OCI-LY3 (cell line): ENCODE data around the gene VPS41.

Experiments
- H2AFZ ChIP-seq: fragments of 200-600, 300-600 bp; shearing (Covaris generic); 2 replicates; pipeline ENCODE4 v1.6.0; 2014; ENCODE audit warnings: antibody characterized with exemption, low read depth, low read length
- H3K27ac ChIP-seq: fragments of 200-600, 300-600 bp; sonication (generic); 2 replicates; pipeline ENCODE4 v1.5.1; 2014; ENCODE audit warnings: mild to moderate bottlenecking, low read length, moderate library complexity, mixed read lengths
- H3K27me3 ChIP-seq: fragments of 200-600, 300-600 bp; sonication (generic); 2 replicates; pipeline ENCODE4 v1.6.1; 2014; ENCODE audit warnings: low read depth, low read length, mixed read lengths
- H3K36me3 ChIP-seq: fragments of 200-600, 300-600 bp; sonication (generic); replicated peaks from 2 replicates; pipeline ENCODE3; 2014; ENCODE audit warnings: low read depth, low read length, mixed read lengths
- H3K4me1 ChIP-seq: fragments of 300-600, 200-600 bp; sonication (generic); 2 replicates; pipeline ENCODE4 v1.6.1; 2014; ENCODE audit warnings: low read length, mixed read lengths
- H3K4me2 ChIP-seq: fragments of 200-600, 300-600 bp; sonication (generic); 2 replicates; pipeline ENCODE4 v1.6.1; 2014; ENCODE audit warnings: low read length, mixed read lengths
- H3K4me3 ChIP-seq: fragments of 300-600, 200-600 bp; sonication (generic); 2 replicates; pipeline ENCODE4 v1.5.1; 2014; ENCODE audit warnings: antibody characterized with exemption, mild to moderate bottlenecking, low read length, moderate library complexity
- H3K79me2 ChIP-seq: fragments of 300-600, 200-600 bp; shearing (Covaris generic); 2 replicates; pipeline ENCODE4 v1.6.1; 2014; ENCODE audit warnings: mild to moderate bottlenecking, low read length, mixed read lengths
- H3K9ac ChIP-seq: fragments of 300-600, 200-600 bp; shearing (Covaris generic); 2 replicates; pipeline ENCODE4 v1.6.0; 2014; ENCODE audit warnings: mild to moderate bottlenecking, low read length, moderate library complexity
- H3K9me3 ChIP-seq: fragments of 200-600, 300-600 bp; shearing (Covaris generic); 2 replicates; pipeline ENCODE4 v1.6.1; 2014; ENCODE audit warnings: low read length, mixed read lengths; ENCODE audit not compliant: insufficient read depth
- H4K20me1 ChIP-seq: fragments of 200-600, 300-600 bp; sonication (generic); 2 replicates; pipeline ENCODE4 v1.6.1; 2016; ENCODE audit warnings: low read length, mixed read lengths; ENCODE audit not compliant: insufficient read depth
- EZH2phosphoT487 ChIP-seq: fragments of 200-600 bp; shearing (Covaris generic); IDR thresholded peaks from 2 replicates; pipeline ENCODE4 v1.6.1; 2018; ENCODE audit warnings: antibody characterized with exemption, mixed run types, low read depth
- TF ChIP-seq, protein P1 (sequence below): fragments of 200-600, 300-600 bp; sonication (generic); IDR thresholded peaks from 2 replicates; pipeline ENCODE4 v1.5.1; 2014; ENCODE audit warnings: antibody characterized with exemption, low read length, low read depth

Gene VPS41

DNA sequence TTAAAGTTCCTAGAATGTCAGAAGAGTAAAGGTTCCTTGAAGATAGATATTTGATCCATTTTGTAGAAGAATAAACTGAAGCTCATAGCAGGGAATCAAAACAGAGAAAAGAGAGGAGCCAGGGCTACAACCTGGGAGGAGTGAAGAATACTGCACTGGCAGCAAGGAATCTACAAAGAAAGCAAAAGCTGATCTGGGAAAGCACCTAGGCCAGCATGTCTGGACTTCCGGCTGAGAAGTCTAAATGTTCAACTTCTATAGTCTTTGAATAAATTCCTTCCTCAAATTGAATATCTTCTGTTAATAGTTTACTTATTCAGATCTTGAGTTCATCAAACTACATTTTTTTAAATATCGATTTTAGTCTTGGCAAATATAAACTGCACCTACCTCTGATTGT is 78.2 kb downstream of the VPS41 start:
- Histone ChIP-seq H3K4me1 (peaks cover 21% of the 10 kb centered on the region), H3K4me3 (no peak overlapping the region), H3K9ac (no peak overlapping the region), H3K27me3 (no peaks in the 10 kb centered on the region), H4K20me1 (peaks cover 2% of the 10 kb centered on the region; the same call in 1 of the 2 replicates), H2AFZ (no peak overlapping the region), H3K79me2 (no peaks in the 10 kb centered on the region), H3K36me3 (no peaks in the 10 kb centered on the region), H3K27ac (no peak overlapping the region), H3K4me2 (peak overlapping the region; percentile 47), H3K9me3 (no peaks in the 10 kb centered on the region)
- no peak for TF ChIP-seq EZH2phosphoT487
- TF ChIP-seq, protein P1, sequence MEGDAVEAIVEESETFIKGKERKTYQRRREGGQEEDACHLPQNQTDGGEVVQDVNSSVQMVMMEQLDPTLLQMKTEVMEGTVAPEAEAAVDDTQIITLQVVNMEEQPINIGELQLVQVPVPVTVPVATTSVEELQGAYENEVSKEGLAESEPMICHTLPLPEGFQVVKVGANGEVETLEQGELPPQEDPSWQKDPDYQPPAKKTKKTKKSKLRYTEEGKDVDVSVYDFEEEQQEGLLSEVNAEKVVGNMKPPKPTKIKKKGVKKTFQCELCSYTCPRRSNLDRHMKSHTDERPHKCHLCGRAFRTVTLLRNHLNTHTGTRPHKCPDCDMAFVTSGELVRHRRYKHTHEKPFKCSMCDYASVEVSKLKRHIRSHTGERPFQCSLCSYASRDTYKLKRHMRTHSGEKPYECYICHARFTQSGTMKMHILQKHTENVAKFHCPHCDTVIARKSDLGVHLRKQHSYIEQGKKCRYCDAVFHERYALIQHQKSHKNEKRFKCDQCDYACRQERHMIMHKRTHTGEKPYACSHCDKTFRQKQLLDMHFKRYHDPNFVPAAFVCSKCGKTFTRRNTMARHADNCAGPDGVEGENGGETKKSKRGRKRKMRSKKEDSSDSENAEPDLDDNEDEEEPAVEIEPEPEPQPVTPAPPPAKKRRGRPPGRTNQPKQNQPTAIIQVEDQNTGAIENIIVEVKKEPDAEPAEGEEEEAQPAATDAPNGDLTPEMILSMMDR = no peak

GRCh38 chr7:38829488-38830165 is 79.4 kb downstream of the VPS41 start:
- Histone ChIP-seq H3K4me1 (peaks cover 23% of the 10 kb centered on the region), H3K36me3 (no peaks in the 10 kb centered on the region), H4K20me1 (peaks cover 5% of the 10 kb centered on the region; the same call in 1 of the 2 replicates), H2AFZ (no peak overlapping the region), H3K4me2 (no peak overlapping the region), H3K9ac (no peak overlapping the region), H3K27ac (no peak overlapping the region), H3K27me3 (no peaks in the 10 kb centered on the region), H3K79me2 (no peaks in the 10 kb centered on the region), H3K9me3 (no peaks in the 10 kb centered on the region), H3K4me3 (no peak overlapping the region)
- TF ChIP-seq, protein P1 = no peak
- no peak for TF ChIP-seq EZH2phosphoT487

GRCh38 chr7:38828026-38828425 is 81.0 kb downstream of the VPS41 start:
- peaks cover 5% of the 10 kb centered on the region; the same call in 1 of the 2 replicates for H4K20me1 ChIP-seq
- no peak for TF ChIP-seq EZH2phosphoT487
- TF ChIP-seq, protein P1 = no peak
- H3K4me3 ChIP-seq = no peak overlapping the region
- H3K27ac ChIP-seq = no peak overlapping the region
- H3K4me2 ChIP-seq = no peak overlapping the region
- no peak overlapping the region for H2AFZ ChIP-seq
- peaks cover 23% of the 10 kb centered on the region for H3K4me1 ChIP-seq
- no peaks in the 10 kb centered on the region for H3K9me3 ChIP-seq
- no peaks in the 10 kb centered on the region for H3K79me2 ChIP-seq
- H3K27me3 ChIP-seq = no peaks in the 10 kb centered on the region
- no peak overlapping the region for H3K9ac ChIP-seq
- H3K36me3 ChIP-seq = no peaks in the 10 kb centered on the region

DNA sequence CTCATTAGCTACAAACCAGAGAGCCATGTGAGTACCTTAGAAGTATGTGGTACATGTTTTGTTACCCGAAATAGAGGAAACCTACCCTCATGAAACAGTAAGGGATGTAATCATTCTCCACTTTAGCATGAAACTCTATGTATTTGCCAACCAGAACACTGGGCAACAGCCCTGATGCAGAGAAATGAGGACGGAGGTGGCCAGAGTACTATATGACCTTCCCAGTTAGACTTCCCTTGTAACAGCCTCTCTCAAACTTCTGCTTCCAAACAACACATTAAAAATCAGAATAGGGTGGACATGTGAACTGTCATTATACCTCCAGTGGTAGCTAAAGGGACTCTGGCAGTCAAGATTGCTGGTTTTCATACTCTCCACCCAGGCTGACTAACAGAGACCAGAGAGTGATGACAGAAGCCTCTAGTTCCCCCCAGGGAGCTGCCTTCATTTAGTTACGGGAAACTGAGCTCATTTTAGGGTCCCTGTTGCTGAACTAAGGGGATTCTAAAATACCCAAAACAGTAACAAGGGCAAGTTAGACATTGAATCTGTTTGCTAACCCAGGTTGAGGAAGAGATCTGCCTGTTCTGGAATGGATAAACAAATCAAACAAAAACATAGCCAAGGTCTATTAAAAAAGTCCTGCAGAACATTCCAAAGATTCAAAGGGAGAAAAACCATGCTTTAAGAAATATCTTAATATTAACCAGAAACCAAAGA is 83.1 kb downstream of the VPS41 start:
- no peaks in the 10 kb centered on the region for H3K36me3 ChIP-seq
- H3K4me2 ChIP-seq = peak overlapping the region; percentile 27; the same call in 1 of the 2 replicates

More for the DNA sequence above, 83.1 kb downstream of the VPS41 start:
- TF ChIP-seq EZH2phosphoT487 = no peak
- TF ChIP-seq, protein P1 = no peak
- H3K4me3 ChIP-seq = no peak overlapping the region
- peaks cover 16% of the 10 kb centered on the region for H3K4me1 ChIP-seq
- no peaks in the 10 kb centered on the region for H3K27me3 ChIP-seq
- H4K20me1 ChIP-seq = peaks cover 5% of the 10 kb centered on the region; the same call in 1 of the 2 replicates
- no peak overlapping the region for H3K27ac ChIP-seq
- no peak overlapping the region for H3K9ac ChIP-seq
- H2AFZ ChIP-seq = no peak overlapping the region
- no peaks in the 10 kb centered on the region for H3K79me2 ChIP-seq
- H3K9me3 ChIP-seq = no peaks in the 10 kb centered on the region
